ENCODE results near the gene S1PR4. TPM values are rescaled to one million over a fixed set of nuclear protein-coding genes. Genes with fewer than 3 reads are reported as not detected.
A peak's percentile ranks its signal among the peaks of the same experiment; 100 is the strongest.

Gene S1PR4
- total and polyA plus RNA-seq, 2 experiments from 2014 or later = 0.24 TPM; not detected in 1

DNA sequence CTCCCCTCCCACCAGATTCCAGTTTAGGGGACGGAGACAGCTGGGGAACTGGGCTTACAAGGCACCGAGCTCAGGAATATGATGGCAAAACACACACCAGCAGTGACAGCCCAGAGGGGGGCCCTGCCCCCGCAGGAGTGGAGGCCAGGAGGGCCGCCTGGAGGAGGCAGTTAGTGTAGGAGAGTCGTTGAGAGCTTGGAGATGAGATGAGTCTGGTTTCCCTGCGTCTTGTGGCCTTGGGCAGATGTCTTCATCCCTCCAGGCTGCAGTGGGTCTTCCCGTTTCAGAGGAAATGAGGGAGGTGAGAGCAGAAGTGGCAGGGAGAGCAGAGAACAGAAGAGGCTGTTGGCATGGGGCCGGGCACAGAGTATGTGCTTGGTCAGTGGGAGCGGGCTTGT is 50.8 kb downstream of the S1PR4 start:
- Histone ChIP-seq H3K4me2 (peak overlapping the region; percentile 55), H3K27ac (ENCODE audit: low read depth) (no peak overlapping the region), H3K4me1 (ENCODE audit: insufficient read depth) (peaks cover 11% of the 10 kb centered on the region), H4K20me1 (replicated peaks; ENCODE audit: insufficient read depth) (peaks cover 3% of the 10 kb centered on the region; the same call in 1 of the 2 replicates), H2AFZ (no peak overlapping the region), H3F3A (replicated peaks; ENCODE audit: low read depth) (0 out of 2 replicates have a peak, but pooled peaks cover 2% of the 10 kb centered on the region), H3K4me3 (no peak overlapping the region), H3K27me3 (ENCODE audit: insufficient read depth) (no peaks in the 10 kb centered on the region), H3K79me2 (replicated peaks; ENCODE audit: insufficient read depth) (no peaks in the 10 kb centered on the region), H3K36me3 (ENCODE audit: insufficient read depth) (no peaks in the 10 kb centered on the region), H3K9me2 (ENCODE audit: insufficient read depth) (0 out of 2 replicates have a peak, but pooled peaks cover 5% of the 10 kb centered on the region)
- H3K4me3 Mint-ChIP-seq = no peak overlapping the region
- H3K4me1 Mint-ChIP-seq = peaks cover 28% of the 10 kb centered on the region
- ATAC-seq = no peak
- H3K27me3 Mint-ChIP-seq (ENCODE audit: insufficient read depth, low read depth, poor library complexity) = peaks cover 18% of the 10 kb centered on the region
- TF ChIP-seq, protein P1, sequence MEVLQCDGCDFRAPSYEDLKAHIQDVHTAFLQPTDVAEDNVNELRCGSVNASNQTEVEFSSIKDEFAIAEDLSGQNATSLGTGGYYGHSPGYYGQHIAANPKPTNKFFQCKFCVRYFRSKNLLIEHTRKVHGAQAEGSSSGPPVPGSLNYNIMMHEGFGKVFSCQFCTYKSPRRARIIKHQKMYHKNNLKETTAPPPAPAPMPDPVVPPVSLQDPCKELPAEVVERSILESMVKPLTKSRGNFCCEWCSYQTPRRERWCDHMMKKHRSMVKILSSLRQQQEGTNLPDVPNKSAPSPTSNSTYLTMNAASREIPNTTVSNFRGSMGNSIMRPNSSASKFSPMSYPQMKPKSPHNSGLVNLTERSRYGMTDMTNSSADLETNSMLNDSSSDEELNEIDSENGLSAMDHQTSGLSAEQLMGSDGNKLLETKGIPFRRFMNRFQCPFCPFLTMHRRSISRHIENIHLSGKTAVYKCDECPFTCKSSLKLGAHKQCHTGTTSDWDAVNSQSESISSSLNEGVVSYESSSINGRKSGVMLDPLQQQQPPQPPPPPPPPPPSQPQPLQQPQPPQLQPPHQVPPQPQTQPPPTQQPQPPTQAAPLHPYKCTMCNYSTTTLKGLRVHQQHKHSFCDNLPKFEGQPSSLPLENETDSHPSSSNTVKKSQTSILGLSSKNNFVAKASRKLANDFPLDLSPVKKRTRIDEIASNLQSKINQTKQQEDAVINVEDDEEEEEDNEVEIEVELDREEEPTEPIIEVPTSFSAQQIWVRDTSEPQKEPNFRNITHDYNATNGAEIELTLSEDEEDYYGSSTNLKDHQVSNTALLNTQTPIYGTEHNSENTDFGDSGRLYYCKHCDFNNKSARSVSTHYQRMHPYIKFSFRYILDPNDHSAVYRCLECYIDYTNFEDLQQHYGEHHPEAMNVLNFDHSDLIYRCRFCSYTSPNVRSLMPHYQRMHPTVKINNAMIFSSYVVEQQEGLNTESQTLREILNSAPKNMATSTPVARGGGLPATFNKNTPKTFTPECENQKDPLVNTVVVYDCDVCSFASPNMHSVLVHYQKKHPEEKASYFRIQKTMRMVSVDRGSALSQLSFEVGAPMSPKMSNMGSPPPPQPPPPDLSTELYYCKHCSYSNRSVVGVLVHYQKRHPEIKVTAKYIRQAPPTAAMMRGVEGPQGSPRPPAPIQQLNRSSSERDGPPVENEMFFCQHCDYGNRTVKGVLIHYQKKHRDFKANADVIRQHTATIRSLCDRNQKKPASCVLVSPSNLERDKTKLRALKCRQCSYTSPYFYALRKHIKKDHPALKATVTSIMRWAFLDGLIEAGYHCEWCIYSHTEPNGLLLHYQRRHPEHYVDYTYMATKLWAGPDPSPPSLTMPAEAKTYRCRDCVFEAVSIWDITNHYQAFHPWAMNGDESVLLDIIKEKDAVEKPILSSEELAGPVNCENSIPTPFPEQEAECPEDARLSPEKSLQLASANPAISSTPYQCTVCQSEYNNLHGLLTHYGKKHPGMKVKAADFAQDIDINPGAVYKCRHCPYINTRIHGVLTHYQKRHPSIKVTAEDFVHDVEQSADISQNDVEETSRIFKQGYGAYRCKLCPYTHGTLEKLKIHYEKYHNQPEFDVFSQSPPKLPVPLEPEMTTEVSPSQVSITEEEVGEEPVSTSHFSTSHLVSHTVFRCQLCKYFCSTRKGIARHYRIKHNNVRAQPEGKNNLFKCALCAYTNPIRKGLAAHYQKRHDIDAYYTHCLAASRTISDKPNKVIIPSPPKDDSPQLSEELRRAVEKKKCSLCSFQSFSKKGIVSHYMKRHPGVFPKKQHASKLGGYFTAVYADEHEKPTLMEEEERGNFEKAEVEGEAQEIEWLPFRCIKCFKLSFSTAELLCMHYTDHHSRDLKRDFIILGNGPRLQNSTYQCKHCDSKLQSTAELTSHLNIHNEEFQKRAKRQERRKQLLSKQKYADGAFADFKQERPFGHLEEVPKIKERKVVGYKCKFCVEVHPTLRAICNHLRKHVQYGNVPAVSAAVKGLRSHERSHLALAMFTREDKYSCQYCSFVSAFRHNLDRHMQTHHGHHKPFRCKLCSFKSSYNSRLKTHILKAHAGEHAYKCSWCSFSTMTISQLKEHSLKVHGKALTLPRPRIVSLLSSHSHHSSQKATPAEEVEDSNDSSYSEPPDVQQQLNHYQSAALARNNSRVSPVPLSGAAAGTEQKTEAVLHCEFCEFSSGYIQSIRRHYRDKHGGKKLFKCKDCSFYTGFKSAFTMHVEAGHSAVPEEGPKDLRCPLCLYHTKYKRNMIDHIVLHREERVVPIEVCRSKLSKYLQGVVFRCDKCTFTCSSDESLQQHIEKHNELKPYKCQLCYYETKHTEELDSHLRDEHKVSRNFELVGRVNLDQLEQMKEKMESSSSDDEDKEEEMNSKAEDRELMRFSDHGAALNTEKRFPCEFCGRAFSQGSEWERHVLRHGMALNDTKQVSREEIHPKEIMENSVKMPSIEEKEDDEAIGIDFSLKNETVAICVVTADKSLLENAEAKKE (CRISPR knock-in tag; IDR thresholded peaks at IDR 0.05) = no peak
- H3K9me3 Mint-ChIP-seq = no peaks in the 10 kb centered on the region
- DNase-seq (ENCODE audit: low spot score) = no peak
- no peak overlapping the region for H3K27ac Mint-ChIP-seq
- H3K36me3 Mint-ChIP-seq (ENCODE audit: low read depth) = no peaks in the 10 kb centered on the region

Other genes with a start within 250 kb of the S1PR4 start
- 4.1 and 4.5 TPM in 2 replicates for gene ZNF77, start 233.8 kb upstream of the S1PR4 start, total RNA-seq (2014; rRNA removed; shearing (Covaris generic))
- gene ZNF77, start 233.8 kb upstream of the S1PR4 start, polyA plus RNA-seq (2016; fragmentation: Nextera tagmentation; extraction: Ambion mirVana) = 3.3 and 3.7 TPM in 2 replicates
- gene TLE6, start 201.2 kb upstream of the S1PR4 start, total RNA-seq (2014; rRNA removed; shearing (Covaris generic)) = 0.70 and 2.4 TPM in 2 replicates
- 1.3 and 2.4 TPM in 2 replicates for gene TLE6, start 201.2 kb upstream of the S1PR4 start, polyA plus RNA-seq (2016; fragmentation: Nextera tagmentation; extraction: Ambion mirVana)
- 21.3 and 22.8 TPM in 2 replicates for gene TLE2, start 149.5 kb upstream of the S1PR4 start, total RNA-seq (2014; rRNA removed; shearing (Covaris generic))
- gene TLE2, start 149.5 kb upstream of the S1PR4 start, polyA plus RNA-seq (2016; fragmentation: Nextera tagmentation; extraction: Ambion mirVana) = 5.2 and 5.6 TPM in 2 replicates
- gene TLE5, start 116.3 kb upstream of the S1PR4 start, total RNA-seq (2014; rRNA removed; shearing (Covaris generic)) = 151 and 154 TPM in 2 replicates
- gene TLE5, start 116.3 kb upstream of the S1PR4 start, polyA plus RNA-seq (2016; fragmentation: Nextera tagmentation; extraction: Ambion mirVana) = 130 and 132 TPM in 2 replicates
- gene GNA11, start 84.4 kb upstream of the S1PR4 start, total RNA-seq (2014; rRNA removed; shearing (Covaris generic)) = 22.6 and 26.9 TPM in 2 replicates
- 15.8 and 16.2 TPM in 2 replicates for gene GNA11, start 84.4 kb upstream of the S1PR4 start, polyA plus RNA-seq (2016; fragmentation: Nextera tagmentation; extraction: Ambion mirVana)
- 0.14 TPM in 1 of 2 replicates, not detected in the other for gene GNA15, start 42.7 kb upstream of the S1PR4 start, total RNA-seq (2014; rRNA removed; shearing (Covaris generic))
- 0.10 and 0.31 TPM in 2 replicates for gene GNA15, start 42.7 kb upstream of the S1PR4 start, polyA plus RNA-seq (2016; fragmentation: Nextera tagmentation; extraction: Ambion mirVana)
- 125 and 144 TPM in 2 replicates for gene NCLN, start 7.2 kb downstream of the S1PR4 start, total RNA-seq (2014; rRNA removed; shearing (Covaris generic))
- gene NCLN, start 7.2 kb downstream of the S1PR4 start, polyA plus RNA-seq (2016; fragmentation: Nextera tagmentation; extraction: Ambion mirVana) = 85.6 and 95.2 TPM in 2 replicates
- gene CELF5, start 45.9 kb downstream of the S1PR4 start, total RNA-seq (2014; rRNA removed; shearing (Covaris generic)) = 6.8 and 10.6 TPM in 2 replicates
- 5.6 TPM in 2 replicates for gene CELF5, start 45.9 kb downstream of the S1PR4 start, polyA plus RNA-seq (2016; fragmentation: Nextera tagmentation; extraction: Ambion mirVana)
- 0.58 and 1.3 TPM in 2 replicates for gene NFIC, start 187.8 kb downstream of the S1PR4 start, total RNA-seq (2014; rRNA removed; shearing (Covaris generic))
- gene NFIC, start 187.8 kb downstream of the S1PR4 start, polyA plus RNA-seq (2016; fragmentation: Nextera tagmentation; extraction: Ambion mirVana) = 5.3 and 8.2 TPM in 2 replicates

Measured in GM23338 (cell line).